GM19193 (cell line): Measurements from ENCODE around the gene DKK2.

Experiments used
- POLR2A ChIP-seq: IDR thresholded peaks from 4 replicates; pipeline ENCODE4 v1.6.1; 2011; ENCODE audit not compliant: insufficient read depth, insufficient read length; ENCODE audit errors: extremely low read depth

Gene DKK2

GRCh38 chr4:106898621-106899230, 137.4 kb downstream of the DKK2 start:
- no peak for TF ChIP-seq POLR2A

GRCh38 chr4:106893903-106894302, 142.2 kb downstream of the DKK2 start:
- no peak for TF ChIP-seq POLR2A

- no peak for TF ChIP-seq POLR2A
Measured at GRCh38 chr4:106893395-106893881, 142.7 kb downstream of the DKK2 start.

- TF ChIP-seq POLR2A: no peak
Measured at GRCh38 chr4:106892786-106893185, 143.3 kb downstream of the DKK2 start.

GRCh38 chr4:106875340-106875739, 160.8 kb downstream of the DKK2 start:
- no peak for TF ChIP-seq POLR2A
